NB4 (cell line): ENCODE data around the gene DGKI.

Experiments used
- DNase-seq: peaks from one replicate; pipeline ENCODE4 v3.0.0; 2010; ENCODE audit warnings: low read depth
- H3K4me3 ChIP-seq: one replicate; pipeline ENCODE4 v1.5.1; 2011; ENCODE audit warnings: mild to moderate bottlenecking, low read depth, low read length, moderate library complexity
- CTCF ChIP-seq: IDR thresholded peaks from one replicate; pipeline ENCODE4 v1.5.1; 2012; ENCODE audit warnings: low read depth, low read length
- MAX ChIP-seq: IDR thresholded peaks from 2 replicates; pipeline ENCODE4 v1.6.1; 2011; ENCODE audit warnings: low read depth, low read length
- MYC ChIP-seq: IDR thresholded peaks from 2 replicates; pipeline ENCODE4 v1.6.1; 2011; ENCODE audit warnings: low read depth, low read length
- POLR2A ChIP-seq: IDR thresholded peaks from 2 replicates; pipeline ENCODE4 v1.6.1; 2011; ENCODE audit warnings: mild to moderate bottlenecking; ENCODE audit not compliant: insufficient read length; ENCODE audit errors: extremely low read depth

The DGKI gene

GRCh38 chr7:137732168-137732567 lies 114.6 kb downstream of the DGKI start:
- TF ChIP-seq POLR2A (no peak), MAX (no peak), MYC (no peak), CTCF (no peak)
- DNase-seq: no peak
- H3K4me3 ChIP-seq: no peak overlapping the region

- H3K4me3 ChIP-seq: no peak overlapping the region
These were observed 115.3 kb downstream of the DGKI start for GRCh38 chr7:137731436-137731835.

GRCh38 chr7:137728426-137728825 lies 118.3 kb downstream of the DGKI start:
- no peak overlapping the region for H3K4me3 ChIP-seq
- DNase-seq: no peak
- no peak for TF ChIP-seq MAX
- TF ChIP-seq MYC: no peak
- TF ChIP-seq CTCF: no peak
- TF ChIP-seq POLR2A: no peak

More at GRCh38 chr7:137731436-137731835, 115.3 kb downstream of the DGKI start:
- TF ChIP-seq CTCF (no peak), MYC (no peak), POLR2A (no peak), MAX (no peak)
- no peak for DNase-seq

GRCh38 chr7:137727413-137727812 lies 119.4 kb downstream of the DGKI start:
- no peak for DNase-seq
- TF ChIP-seq POLR2A (no peak), MYC (no peak), CTCF (no peak), MAX (no peak)
- no peak overlapping the region for H3K4me3 ChIP-seq

- no peak for TF ChIP-seq CTCF
- TF ChIP-seq MAX: no peak
- no peak overlapping the region for H3K4me3 ChIP-seq
- DNase-seq: no peak
These were observed 128.4 kb downstream of the DGKI start for GRCh38 chr7:137718355-137718754.

- H3K4me3 ChIP-seq: no peak overlapping the region
- TF ChIP-seq CTCF (no peak), MYC (no peak), MAX (no peak), POLR2A (no peak)
- peak; percentile 95 for DNase-seq
These were observed 128.9 kb downstream of the DGKI start for GRCh38 chr7:137717811-137718271.
